Stimulated activated CD4-positive, alpha-beta T cell treated with anti-CD3 and anti-CD28 coated beads, Interleukin-4, amount 100 ng/mL, for 1 hour (primary cell): ENCODE data around the gene PRRG2.
"Not testable (repeated sequence)": the region's sequence is repeated elsewhere in the genome, so short reads cannot be mapped to it uniquely, and the experiment has no call there.

Experiments used
- DNase-seq: peaks from one replicate; pipeline ENCODE4 v3.0.0-alpha.2; 2020

The PRRG2 gene

DNA sequence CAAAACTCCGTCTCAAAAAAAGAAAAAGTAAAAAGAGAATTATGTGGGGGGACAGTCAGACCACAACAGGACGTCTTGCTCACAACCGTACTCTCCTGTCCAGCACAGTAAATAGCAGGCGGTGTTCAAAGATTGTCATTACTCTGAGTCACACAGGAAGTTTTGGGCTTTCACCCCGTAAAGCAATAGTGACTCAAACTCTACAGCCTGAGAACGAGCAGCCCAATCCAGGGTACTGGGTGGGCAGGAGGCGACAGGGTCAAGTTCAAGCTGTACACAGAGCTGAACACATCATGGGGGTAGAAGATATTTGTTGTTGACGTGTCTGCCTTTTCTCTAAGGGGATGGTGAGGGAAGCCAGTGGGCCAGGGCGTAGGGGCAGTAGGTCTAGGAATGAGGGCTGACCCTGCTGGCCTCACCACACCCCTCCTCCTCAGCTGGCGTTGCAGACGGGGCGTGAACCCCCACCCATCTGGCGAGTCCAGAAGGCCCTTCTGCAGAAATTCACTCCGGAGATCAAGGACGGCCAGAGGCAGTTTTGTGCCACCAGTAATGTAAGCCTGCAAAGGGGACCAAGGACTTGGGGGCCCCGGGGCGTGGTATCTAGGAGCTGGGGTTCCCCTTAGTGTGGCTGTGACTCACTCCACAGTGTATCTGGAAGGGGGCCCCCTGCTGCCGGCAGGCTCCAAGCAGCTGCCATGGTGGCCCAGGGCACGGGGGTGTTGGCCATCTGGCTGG is 33.1 kb downstream of the PRRG2 start:
- DNase-seq, result no peak

- DNase-seq, result no peak
Observed at GRCh38 chr19:49615861-49616260, 34.7 kb downstream of the PRRG2 start.

DNA sequence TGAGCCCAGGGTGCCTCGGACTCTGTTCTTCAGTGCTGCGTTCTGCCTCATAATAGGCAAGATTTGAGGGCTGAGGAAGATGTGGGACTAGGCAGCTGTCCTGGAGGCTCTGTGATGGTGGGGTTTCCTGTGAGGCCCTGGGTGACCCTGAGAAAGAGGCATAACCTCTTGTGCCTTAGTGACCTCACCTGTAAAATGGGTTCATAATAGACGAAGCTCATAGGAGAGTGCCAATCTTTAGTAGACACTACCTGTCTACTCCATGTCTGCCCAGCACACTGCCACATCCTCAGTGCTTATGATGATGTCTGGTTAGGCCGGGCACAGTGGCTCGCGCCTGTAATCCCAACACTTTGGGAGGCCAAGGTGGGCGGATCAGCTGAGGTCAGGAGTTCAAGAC is 35.4 kb downstream of the PRRG2 start:
- no peak for DNase-seq

GRCh38 chr19:49616945-49617344 is 35.8 kb downstream of the PRRG2 start:
- DNase-seq, result no peak

DNA sequence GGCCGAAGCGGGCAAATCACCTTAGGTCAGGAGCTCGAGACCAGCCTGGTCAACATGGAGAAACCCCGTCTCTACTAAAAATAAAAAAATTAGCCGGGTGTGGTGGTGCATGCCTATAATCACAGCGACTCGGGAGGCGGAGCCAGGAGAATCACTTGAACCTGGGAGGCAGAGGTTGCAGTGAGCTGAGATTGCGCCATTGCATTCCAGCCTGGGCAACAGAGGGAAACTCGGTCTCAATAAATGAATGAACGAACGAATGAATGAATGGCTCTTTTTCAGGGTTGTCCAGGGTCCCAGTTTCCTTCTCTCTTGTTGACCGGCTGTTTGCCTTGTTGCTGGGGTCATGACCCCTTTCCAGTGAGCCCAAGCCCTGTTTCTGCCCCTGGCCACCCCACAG is 36.7 kb downstream of the PRRG2 start:
- DNase-seq, result not testable (repeated sequence)

- no peak for DNase-seq
Observed at GRCh38 chr19:49624967-49625910, 44.1 kb downstream of the PRRG2 start.

DNA sequence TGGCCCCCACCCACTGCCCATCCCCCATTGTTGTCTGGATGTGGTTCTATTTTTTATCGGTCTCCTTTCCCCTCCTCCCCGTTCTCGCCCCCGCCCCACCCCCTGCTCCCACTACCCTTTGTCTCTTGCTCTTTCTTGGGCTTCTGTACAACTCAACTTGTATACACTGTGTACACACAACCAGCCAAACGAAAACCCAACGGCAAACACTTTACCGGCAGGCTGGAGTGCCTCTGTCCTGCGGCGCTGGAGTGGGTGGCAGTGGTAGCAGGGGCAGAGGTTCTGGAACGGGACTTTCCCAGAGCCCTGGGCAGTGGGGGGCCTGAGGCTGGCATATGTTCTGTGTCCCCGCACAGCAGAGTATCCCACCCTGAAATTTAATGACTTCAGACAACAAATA is 45.1 kb downstream of the PRRG2 start:
- DNase-seq, result no peak

DNA sequence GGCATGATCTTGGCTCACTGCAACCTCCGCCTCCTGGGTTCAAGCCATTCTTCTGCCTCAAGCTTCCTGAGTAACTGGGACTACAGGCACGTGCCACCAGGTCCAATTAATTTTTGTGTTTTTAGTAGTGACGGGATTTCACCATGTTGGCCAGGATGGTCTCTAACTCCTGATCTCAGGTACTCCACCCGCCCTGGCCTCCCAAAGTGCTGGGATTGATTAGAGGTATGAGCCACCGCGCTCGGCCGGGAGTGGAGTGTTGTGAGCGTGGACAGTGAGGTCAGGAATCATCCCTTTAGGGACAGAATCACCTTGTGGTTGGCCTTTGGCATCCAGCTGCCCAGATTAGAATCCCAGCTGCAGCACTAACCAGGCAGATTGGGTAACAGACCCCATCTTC is 48.5 kb downstream of the PRRG2 start:
- DNase-seq, result no peak

DNA sequence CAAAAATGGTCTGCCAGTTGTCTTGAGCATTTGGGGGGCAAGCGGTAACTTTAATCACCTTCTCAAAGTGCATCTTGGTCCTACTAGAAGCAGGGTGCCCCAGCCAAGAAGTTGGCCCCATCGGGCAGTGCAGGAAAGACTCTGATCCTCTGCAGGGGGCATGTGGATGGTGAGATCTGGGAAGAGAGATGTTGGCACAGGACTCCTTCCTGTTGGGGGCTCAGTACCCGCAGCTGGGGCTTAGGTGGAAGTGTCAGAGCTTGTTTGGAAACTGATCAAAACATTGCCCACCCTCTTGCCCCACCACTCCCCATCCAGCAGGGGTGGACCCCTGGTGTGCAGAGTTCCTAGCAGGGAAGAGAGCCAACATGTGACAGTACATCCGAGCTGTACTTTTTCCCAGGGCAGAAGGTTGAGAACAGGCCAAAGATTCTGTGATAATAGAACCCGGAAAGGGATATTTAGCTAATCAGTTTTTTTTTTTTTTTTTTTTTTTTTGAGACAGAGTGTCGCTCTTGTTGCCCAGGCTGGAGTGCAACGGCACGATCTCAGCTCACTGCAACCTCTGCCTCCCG is 50.0 kb downstream of the PRRG2 start:
- no peak for DNase-seq

- DNase-seq, result no peak
Observed at GRCh38 chr19:49631610-49632192, 50.6 kb downstream of the PRRG2 start.

- no peak for DNase-seq
Observed at GRCh38 chr19:49632576-49632975, 51.5 kb downstream of the PRRG2 start.

DNA sequence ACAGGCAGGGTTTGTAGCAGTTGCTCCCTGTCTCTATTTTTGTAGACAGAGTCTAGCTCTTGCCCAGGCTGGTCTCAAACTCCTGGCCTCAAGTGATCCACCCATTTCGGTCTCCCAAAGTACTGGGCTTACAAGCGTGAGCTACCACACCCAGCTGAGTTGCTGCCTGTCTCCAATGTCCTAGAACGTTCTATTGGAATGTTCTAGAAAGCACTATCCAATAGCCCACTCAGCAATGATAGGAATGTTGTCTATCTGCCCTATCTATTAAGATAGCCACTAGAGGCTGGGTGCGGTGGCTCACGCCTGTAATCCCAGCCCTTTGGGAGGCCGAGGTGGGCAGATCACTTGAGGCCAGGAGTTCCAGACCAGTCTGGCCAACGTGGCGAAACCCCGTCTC is 52.2 kb downstream of the PRRG2 start:
- DNase-seq, result not testable (repeated sequence)

GRCh38 chr19:49635530-49636232 is 54.6 kb downstream of the PRRG2 start:
- no peak for DNase-seq

- DNase-seq, result no peak
Observed at GRCh38 chr19:49636233-49636932, 55.3 kb downstream of the PRRG2 start.

DNA sequence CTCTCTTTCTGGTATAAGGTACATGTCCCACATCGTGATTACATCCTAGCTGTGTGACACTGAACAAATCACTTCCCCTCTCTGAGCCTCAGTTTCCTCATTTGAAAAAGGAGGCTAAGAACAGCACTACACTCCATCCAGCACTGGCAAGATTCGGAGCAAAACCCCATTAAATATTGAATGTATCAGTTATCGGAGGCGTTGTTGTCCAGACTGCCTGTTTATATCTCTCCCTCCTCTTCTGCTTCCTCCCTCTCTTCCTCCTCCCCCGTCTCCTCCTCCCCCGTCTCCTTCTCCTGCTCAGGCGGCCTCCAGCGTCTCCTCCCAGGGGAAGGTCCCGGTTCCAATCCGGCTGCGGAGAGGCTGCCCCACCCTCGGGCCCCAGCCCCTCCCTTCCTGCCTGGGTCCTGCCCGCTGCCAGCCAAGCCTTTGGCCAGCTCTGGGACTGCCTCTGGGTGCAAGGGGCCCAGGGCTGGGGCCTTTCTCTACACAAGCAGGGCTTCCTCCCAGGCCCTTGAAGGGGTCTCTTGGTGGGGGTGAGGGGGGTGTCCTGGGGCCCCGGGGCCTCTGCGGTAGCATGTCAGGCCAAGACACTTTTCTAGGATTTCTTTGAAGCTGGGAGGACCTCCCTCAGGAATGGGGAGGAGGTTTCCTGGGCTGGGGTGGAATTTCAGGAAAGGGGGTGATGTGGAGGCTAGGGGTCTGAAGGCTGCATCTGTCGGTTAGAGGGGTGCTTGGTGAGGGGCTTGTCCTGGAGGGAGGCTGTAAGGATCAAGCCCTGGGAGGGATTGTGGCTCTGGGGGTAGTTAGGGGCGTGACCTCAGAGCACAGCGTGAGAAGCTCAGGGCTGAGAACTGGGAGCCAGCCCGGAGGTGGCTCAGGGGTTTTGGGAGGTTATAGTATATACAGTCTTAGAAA is 57.0 kb downstream of the PRRG2 start:
- no peak for DNase-seq

- DNase-seq, result no peak
Observed at GRCh38 chr19:49639401-49640112, 58.4 kb downstream of the PRRG2 start.

- DNase-seq, result peak; percentile 100
Observed at GRCh38 chr19:49640113-49640898, 59.2 kb downstream of the PRRG2 start, which contains the start of gene RRAS. TSS of gene RRAS (minus strand) at chr19:49640143. CDS start at chr19:49640098, 45 bp downstream.
